Measurements from ENCODE around the gene ZBED1. TPM values are rescaled to one million over a fixed set of nuclear protein-coding genes. Genes with fewer than 3 reads are reported as not detected.

The ZBED1 gene
- total and polyA plus RNA-seq, 10 donors: 11.3 to 65.7 (median 41.9) TPM

DNA sequence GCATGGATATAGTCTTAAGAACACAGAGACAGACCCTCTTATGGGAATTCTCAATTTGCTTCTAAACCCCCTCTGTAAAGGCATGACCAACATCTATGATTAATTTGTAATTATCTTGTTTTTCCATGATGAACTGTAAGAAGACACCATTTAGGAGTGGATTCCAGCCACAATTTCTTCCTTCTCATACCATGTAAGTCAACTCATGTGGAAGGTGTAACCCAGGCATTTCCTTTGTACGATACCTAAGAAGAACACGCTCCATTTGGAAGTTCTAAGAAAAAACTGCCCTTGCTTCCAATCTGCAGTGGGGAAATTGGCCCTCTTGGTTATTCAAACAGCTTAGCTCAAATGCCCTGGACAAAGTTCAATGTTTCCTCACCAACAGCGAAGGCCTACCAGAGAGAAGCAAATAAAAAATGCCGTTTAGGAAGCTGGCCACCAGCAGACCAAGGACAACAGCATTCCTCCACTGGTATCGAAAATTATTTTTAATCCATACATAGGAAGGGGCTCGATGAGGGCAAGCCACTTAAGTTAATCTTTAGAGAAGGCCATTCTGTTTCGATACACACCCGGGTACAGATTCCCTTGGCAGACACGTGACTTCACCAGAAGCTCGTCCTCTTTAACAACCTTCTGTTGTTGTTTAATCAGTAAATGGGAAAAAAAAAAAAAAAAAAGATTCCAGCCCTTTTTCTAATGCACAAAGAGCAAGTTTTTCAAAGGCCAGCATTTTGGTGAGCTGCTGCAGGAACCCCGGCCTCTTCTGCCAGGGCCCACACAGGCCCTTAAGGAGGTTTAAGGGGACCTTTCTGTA is 2.6 kb downstream of the ZBED1 start:
- H3K4me1 ChIP-seq: peaks cover 26 to 62% (median 41%) of the 10 kb centered on the region in 6 donors
- intact Hi-C loops (cut with DNase I; ENCODE audit: low total_unique reads): loop anchor here (10.0 kb wide), 1 partner anchor 197 kb away; the partner anchor contains the start of gene CD99
- 58 to 78% (median 67%) methylated on average over 11 of the region's 11 CpGs for WGBS, 5 donors
- TF ChIP-seq, protein P1, sequence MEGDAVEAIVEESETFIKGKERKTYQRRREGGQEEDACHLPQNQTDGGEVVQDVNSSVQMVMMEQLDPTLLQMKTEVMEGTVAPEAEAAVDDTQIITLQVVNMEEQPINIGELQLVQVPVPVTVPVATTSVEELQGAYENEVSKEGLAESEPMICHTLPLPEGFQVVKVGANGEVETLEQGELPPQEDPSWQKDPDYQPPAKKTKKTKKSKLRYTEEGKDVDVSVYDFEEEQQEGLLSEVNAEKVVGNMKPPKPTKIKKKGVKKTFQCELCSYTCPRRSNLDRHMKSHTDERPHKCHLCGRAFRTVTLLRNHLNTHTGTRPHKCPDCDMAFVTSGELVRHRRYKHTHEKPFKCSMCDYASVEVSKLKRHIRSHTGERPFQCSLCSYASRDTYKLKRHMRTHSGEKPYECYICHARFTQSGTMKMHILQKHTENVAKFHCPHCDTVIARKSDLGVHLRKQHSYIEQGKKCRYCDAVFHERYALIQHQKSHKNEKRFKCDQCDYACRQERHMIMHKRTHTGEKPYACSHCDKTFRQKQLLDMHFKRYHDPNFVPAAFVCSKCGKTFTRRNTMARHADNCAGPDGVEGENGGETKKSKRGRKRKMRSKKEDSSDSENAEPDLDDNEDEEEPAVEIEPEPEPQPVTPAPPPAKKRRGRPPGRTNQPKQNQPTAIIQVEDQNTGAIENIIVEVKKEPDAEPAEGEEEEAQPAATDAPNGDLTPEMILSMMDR (IDR thresholded peaks at IDR 0.05 in 8 of 11, conservative IDR thresholded peaks at IDR 0.05 in 3 of 11): no peak
- TF ChIP-seq POLR2AphosphoS5 (IDR thresholded peaks at IDR 0.05): no peak
- TF ChIP-seq POLR2A (IDR thresholded peaks at IDR 0.05): no peak
- H3K4me3 ChIP-seq: peak overlapping the region in 4 of 8 donors; percentile 1 to 94 (median 88)
- DNase-seq: peak; percentile 41
- H3K27ac ChIP-seq: peak overlapping the region in 7 of 8 donors; percentile 73 to 94 (median 92)
- H3K36me3 ChIP-seq: peaks cover 0 to 28% (median 8%) of the 10 kb centered on the region in 6 donors
- H3K27me3 ChIP-seq (replicated peaks in 1 of 7): no peaks in the 10 kb centered on the region
- no peaks in the 10 kb centered on the region for H3K9me3 ChIP-seq

DNA sequence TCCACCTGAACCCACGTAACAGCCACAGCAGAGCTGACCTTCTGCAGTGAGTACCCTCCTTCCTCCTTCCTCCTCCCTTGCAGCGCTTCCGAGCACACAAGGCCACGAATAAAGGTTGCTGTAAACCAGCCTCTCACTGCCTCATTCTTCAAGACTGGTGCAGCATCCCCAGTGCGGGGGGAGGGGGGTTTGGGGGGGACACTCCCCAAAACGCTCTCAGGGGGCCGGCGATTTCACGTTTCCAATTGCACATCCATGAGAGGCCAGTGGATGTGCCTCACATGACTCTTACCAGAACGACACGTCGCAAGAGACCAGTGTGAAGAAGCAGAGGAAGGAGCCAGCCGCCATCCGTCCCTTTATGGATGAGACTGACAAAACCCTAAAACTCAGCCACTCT is 5.2 kb downstream of the ZBED1 start:
- H3K27ac ChIP-seq: no peak overlapping the region
- intact Hi-C loops (cut with DNase I; ENCODE audit: low total_unique reads): loop anchor here (10.0 kb wide), 1 partner anchor 199 kb away; the partner anchor contains the start of gene CD99
- DNase-seq: peak; percentile 73
- peaks cover 0 to 54% (median 12%) of the 10 kb centered on the region in 6 donors for H3K36me3 ChIP-seq
- H3K4me3 ChIP-seq: no peak overlapping the region
- H3K9me3 ChIP-seq: no peaks in the 10 kb centered on the region
- no peaks in the 10 kb centered on the region for H3K27me3 ChIP-seq (replicated peaks in 1 of 7)
- 72 to 84% (median 75%) methylated on average over 14 of the region's 14 CpGs for WGBS, 5 donors
- TF ChIP-seq POLR2A (IDR thresholded peaks at IDR 0.05): no peak
- H3K4me1 ChIP-seq: peaks cover 26 to 78% (median 49%) of the 10 kb centered on the region in 6 donors

DNA sequence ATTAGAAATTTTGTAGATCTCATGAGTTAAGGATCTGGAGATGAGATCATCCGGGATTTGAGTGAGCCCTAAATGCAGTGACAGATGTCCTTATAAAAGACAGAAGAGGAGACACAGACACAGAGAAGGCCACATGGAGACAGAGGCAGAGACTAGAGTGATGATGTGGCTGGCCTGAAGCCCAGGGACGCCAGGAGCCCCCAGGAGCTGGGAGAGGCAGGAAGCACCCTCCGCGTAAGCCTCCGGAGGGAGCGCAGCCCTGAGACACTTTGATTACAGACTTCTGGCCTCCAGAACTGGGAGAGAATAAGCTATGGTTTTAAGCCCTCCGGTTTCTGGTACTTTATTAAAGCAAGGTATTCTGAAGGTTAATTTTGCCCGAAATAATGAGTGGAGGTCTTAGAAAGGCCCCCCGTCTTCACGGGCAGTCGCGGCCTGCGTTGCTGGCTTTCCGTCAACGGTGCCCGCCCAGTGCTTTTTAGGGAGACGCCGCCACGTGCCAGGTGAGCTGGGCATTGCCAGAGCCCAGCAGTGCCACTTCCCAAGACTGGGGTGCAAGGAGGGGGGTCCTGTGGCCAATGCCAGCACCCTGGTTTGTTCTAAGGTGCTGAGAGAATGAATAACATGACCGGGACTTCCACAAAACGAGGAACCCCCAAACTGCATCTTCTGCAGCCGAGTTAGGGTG is 8.1 kb downstream of the ZBED1 start:
- DNase-seq: peak; percentile 67
- H3K27ac ChIP-seq: no peak overlapping the region
- H3K27me3 ChIP-seq (replicated peaks in 1 of 7): no peaks in the 10 kb centered on the region
- WGBS, 5 donors: 88 to 92% (median 89%) methylated on average over 22 of the region's 22 CpGs
- intact Hi-C loops (cut with DNase I; ENCODE audit: low total_unique reads): loop anchor here (10.0 kb wide), 1 partner anchor 202 kb away; the partner anchor contains the start of gene CD99
- peaks cover 6 to 53% (median 24%) of the 10 kb centered on the region in 6 donors for H3K4me1 ChIP-seq
- H3K36me3 ChIP-seq: peaks cover 0 to 83% (median 41%) of the 10 kb centered on the region in 6 donors
- TF ChIP-seq, protein P1 (IDR thresholded peaks at IDR 0.05 in 8 of 11, conservative IDR thresholded peaks at IDR 0.05 in 3 of 11): no peak
- TF ChIP-seq POLR2AphosphoS5 (IDR thresholded peaks at IDR 0.05): peak in 1 of 3 donors; percentile 25
- H3K9me3 ChIP-seq: no peaks in the 10 kb centered on the region
- H3K4me3 ChIP-seq: no peak overlapping the region

DNA sequence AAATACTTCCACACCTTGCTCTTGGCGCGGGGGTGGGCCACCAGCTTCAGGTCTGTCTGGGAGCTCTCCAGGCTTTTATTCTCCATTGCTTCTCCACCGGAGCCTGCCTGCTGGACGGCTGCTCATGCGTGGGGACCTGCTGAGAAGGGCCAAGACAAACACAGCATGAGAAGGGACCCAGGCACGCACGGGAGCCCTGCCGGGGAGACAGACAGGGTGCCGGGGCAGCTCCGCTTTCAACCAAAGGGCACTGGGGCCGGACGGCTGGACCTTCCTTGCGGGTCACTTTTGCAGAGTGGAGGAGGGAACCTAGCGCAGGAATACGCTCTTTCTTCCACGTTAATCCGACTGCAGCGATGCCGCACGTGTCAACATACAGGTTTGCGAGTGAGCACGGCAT is 10.1 kb downstream of the ZBED1 start:
- TF ChIP-seq POLR2A (IDR thresholded peaks at IDR 0.05): no peak
- TF ChIP-seq POLR2AphosphoS5 (IDR thresholded peaks at IDR 0.05): no peak
- TF ChIP-seq, protein P1 (IDR thresholded peaks at IDR 0.05 in 8 of 11, conservative IDR thresholded peaks at IDR 0.05 in 3 of 11): no peak
- no peaks in the 10 kb centered on the region for H3K9me3 ChIP-seq
- no peak overlapping the region for H3K4me3 ChIP-seq
- peaks cover 0 to 32% (median 11%) of the 10 kb centered on the region in 6 donors for H3K4me1 ChIP-seq
- intact Hi-C loops (cut with DNase I; ENCODE audit: low total_unique reads): loop anchor here (10.0 kb wide), 1 partner anchor 204 kb away; the partner anchor contains the start of gene CD99
- 95 to 98% (median 96%) methylated on average over 21 to 22 of the region's 22 CpGs for WGBS, 5 donors
- peak; percentile 76 for DNase-seq
- H3K27me3 ChIP-seq (replicated peaks in 1 of 7): no peaks in the 10 kb centered on the region
- no peak overlapping the region for H3K27ac ChIP-seq
- peaks cover 0 to 87% (median 54%) of the 10 kb centered on the region in 6 donors for H3K36me3 ChIP-seq
